Cardiac fibroblast (primary cell): ENCODE results near the gene THOC5.

Source experiments
- DNase-seq, 2 donors: peaks; one replicate each; pipeline versions ENCODE4 v3.0.0 to v3.0.0-alpha.2; 2010; ENCODE audit warnings: low read depth in 2 of 2
- H3K4me3 ChIP-seq, 2 donors: replicated peaks in 1 of 2; 1 replicate in 1 of 2; 2 replicates in 1 of 2; pipeline ENCODE4 v1.5.1; 2011; ENCODE audit warnings: low read depth in 2 of 2, low read length in 2 of 2, mild to moderate bottlenecking in 2 of 2, moderate library complexity in 1 of 2
- CTCF ChIP-seq: IDR thresholded peaks from one replicate; pipeline ENCODE4 v1.5.1; 2011; ENCODE audit warnings: low read depth, mild to moderate bottlenecking, low read length, inconsistent platforms

Gene THOC5

GRCh38 chr22:29480512-29481264, 72.9 kb downstream of the THOC5 start:
- no peak for TF ChIP-seq CTCF
- DNase-seq: peak; percentile 12 to 71
- H3K4me3 ChIP-seq: peak overlapping the region in 1 of 2 donors; percentile 11

GRCh38 chr22:29480262-29480511, 73.4 kb downstream of the THOC5 start:
- TF ChIP-seq CTCF: no peak
- H3K4me3 ChIP-seq: no peak overlapping the region
- no peak for DNase-seq

- no peak for TF ChIP-seq CTCF
- peak within 1 kb of the TSS in 1 of 2 donors; percentile 11 for H3K4me3 ChIP-seq
- DNase-seq: no peak
These were observed 73.9 kb downstream of the THOC5 start, which contains the start of gene NEFH for GRCh38 chr22:29479417-29480261. Gene NEFH (plus strand): TSS chr22:29480218. CDS start chr22:29480263, 45 bp downstream.

- TF ChIP-seq CTCF: no peak
- peak in 1 of 2 donors; percentile 13 for DNase-seq
- H3K4me3 ChIP-seq: no peak overlapping the region
These were observed 75.0 kb downstream of the THOC5 start for GRCh38 chr22:29478326-29479276.

- DNase-seq: no peak
- H3K4me3 ChIP-seq: no peak overlapping the region
These were observed 75.7 kb downstream of the THOC5 start for GRCh38 chr22:29477723-29478318.

More at GRCh38 chr22:29477723-29478318, 75.7 kb downstream of the THOC5 start:
- TF ChIP-seq CTCF: no peak
